PC-3 (cell line): ENCODE measurements around the gene MEIOSIN. TPM values are rescaled to one million over a fixed set of nuclear protein-coding genes. Genes with fewer than 3 reads are reported as not detected.

Source experiments
- ATAC-seq: fragments of 200-7000 bp; cut with Tn5 transposase; 2 replicates; pipeline ENCODE4 v1.9.1; 2020; ENCODE audit warnings: mild to moderate bottlenecking, moderate library complexity
- BruUV-seq: library from RNA; stranded (reverse); fragments of 400-500 nt; replicated peaks from 2 replicates; lab custom pipeline; 2021; lab: Mats Ljungman, UMichigan
- CTCF ChIA-PET: fragments of 300-600 bp; sonication (Branson Sonifier 250); formaldehyde crosslinking; loops from one replicate; lab custom pipeline; 2022; ENCODE audit warnings: antibody characterized with exemption; lab: Charles Lee
- POLR2A ChIA-PET: fragments of 300-600 bp; sonication (Branson Sonifier 250); formaldehyde crosslinking; loops from one replicate; lab custom pipeline; 2022; ENCODE audit warnings: antibody characterized with exemption; ENCODE audit not compliant: unreplicated experiment; lab: Charles Lee
- DNase-seq: peaks from one replicate; pipeline ENCODE4 v3.0.0-alpha.2; 2015
- H2AFZ ChIP-seq: fragments of 300-600 bp; sonication (generic); 2 replicates; pipeline ENCODE4 v1.6.0; 2016; ENCODE audit warnings: antibody characterized with exemption, low read length
- H3F3A ChIP-seq: fragments of 300-600 bp; sonication (generic); one replicate; pipeline ENCODE4 v1.6.0; 2017; ENCODE audit warnings: antibody characterized with exemption, low read length, control low read depth, mild to moderate bottlenecking; ENCODE audit not compliant: unreplicated experiment
- H3K27ac ChIP-seq: fragments of 300-600 bp; sonication (generic); 2 replicates; pipeline ENCODE4 v1.5.1; 2016; ENCODE audit warnings: mild to moderate bottlenecking, low read length
- H3K27me3 ChIP-seq: fragments of 300-600 bp; sonication (generic); 2 replicates; pipeline ENCODE4 v1.6.1; 2016; ENCODE audit warnings: low read length, mixed read lengths
- H3K36me3 ChIP-seq: fragments of 300-600 bp; sonication (generic); 2 replicates; pipeline ENCODE4 v1.6.1; 2016; ENCODE audit warnings: low read depth, mixed run types, low read length, mixed read lengths
- H3K4me1 ChIP-seq: fragments of 300-600 bp; sonication (generic); 2 replicates; pipeline ENCODE4 v1.5.1; 2016; ENCODE audit warnings: low read length; ENCODE audit not compliant: insufficient read depth
- H3K4me2 ChIP-seq: fragments of 300-600 bp; sonication (generic); 2 replicates; pipeline ENCODE4 v1.6.0; 2016; ENCODE audit warnings: low read length
- H3K4me3 ChIP-seq: fragments of 300-600 bp; sonication (generic); 2 replicates; pipeline ENCODE4 v1.5.1; 2016; ENCODE audit warnings: mild to moderate bottlenecking, low read length, mixed read lengths
- H3K79me2 ChIP-seq: fragments of 300-600 bp; sonication (generic); 2 replicates; pipeline ENCODE4 v1.6.1; 2017; ENCODE audit warnings: low read length, mixed read lengths
- H3K9ac ChIP-seq: fragments of 300-600 bp; sonication (generic); 2 replicates; pipeline ENCODE4 v1.6.0; 2016; ENCODE audit warnings: mild to moderate bottlenecking, low read length
- H3K9me2 ChIP-seq: fragments of 300-600 bp; sonication (generic); replicated peaks from 2 replicates; pipeline ENCODE4 v1.6.1; 2016; ENCODE audit warnings: mixed run types, low read length, mixed read lengths
- H3K9me3 ChIP-seq: fragments of 300-600 bp; sonication (generic); 2 replicates; pipeline ENCODE4 v1.6.1; 2016; ENCODE audit warnings: low read length, mixed read lengths
- H4K20me1 ChIP-seq: fragments of 300-600 bp; sonication (generic); 2 replicates; pipeline ENCODE4 v1.6.1; 2016; ENCODE audit warnings: low read length, mixed read lengths
- EZH2 ChIP-seq: fragments of 300-600 bp; sonication (generic); IDR thresholded peaks from one replicate; pipeline ENCODE4 v1.6.1; 2017; ENCODE audit warnings: antibody characterized with exemption, mild to moderate bottlenecking, low read length; ENCODE audit not compliant: unreplicated experiment
- EZH2phosphoT487 ChIP-seq: fragments of 300-600 bp; sonication (generic); IDR thresholded peaks from 2 replicates; pipeline ENCODE4 v1.6.1; 2018; ENCODE audit warnings: mild to moderate bottlenecking, antibody characterized with exemption, low read length, borderline replicate concordance
- intact Hi-C: fragments of 100-400 bp; cut with micrococcal nuclease; formaldehyde crosslinking; loops from 2 replicates; pipeline ENCODE4 v1.9.0; 2023
- total RNA-seq: library from RNA; depleted of rRNA; stranded (reverse); fragments of >200 nt; gene quantifications from 2 replicates; pipeline ENCODE4 v1.2.3, GENCODE V29; 2014
- TF ChIP-seq, protein P1 (sequence below): fragments of 300-600 bp; sonication (generic); conservative IDR thresholded peaks from 2 replicates; pipeline ENCODE4 v1.5.1; 2017; ENCODE audit warnings: antibody characterized with exemption, low read depth, mild to moderate bottlenecking, low read length

Gene MEIOSIN
- total RNA-seq, 1 experiment from 2014 or later, result not detected

DNA sequence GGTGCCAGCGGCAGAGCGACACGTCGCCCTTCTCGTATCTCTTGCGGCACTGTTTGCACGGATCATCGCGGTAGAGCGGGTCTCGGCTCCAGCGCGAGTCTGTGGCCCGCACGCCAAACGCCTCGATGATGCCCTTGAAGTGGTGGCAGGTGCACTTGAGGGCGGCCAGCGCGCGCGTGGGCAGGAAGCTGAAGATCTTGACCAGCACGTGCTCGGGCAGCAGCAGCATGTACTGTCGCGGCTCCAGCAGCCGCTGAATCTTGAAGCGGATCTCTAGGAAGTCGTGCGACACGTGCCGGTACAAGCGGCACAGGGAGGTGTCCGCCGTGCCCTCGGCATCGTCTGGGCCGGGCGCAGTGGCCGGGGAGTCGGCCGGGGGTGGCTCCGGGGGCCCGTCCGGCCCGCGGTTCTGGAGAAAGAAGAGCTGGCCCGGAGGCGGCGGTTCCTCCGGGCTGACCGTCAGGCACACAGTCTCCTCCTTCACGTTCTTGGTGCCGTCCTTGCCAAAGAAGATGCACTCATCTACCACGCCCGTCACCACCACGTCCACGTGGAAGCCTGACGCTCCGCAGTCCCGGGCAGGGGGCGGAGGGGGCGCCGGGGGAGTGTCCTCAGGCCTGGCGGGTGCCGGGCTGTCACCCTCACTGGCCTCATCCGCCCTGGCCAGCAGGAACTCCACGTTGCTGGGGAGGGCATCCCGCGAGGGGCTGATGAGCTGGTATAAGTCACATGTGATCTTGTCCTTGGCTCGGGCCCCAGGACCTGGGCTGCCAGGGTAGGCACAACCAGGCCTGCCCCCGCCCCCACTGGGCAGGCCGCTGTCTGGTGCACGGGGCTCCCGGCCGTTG is 21.2 kb upstream of the MEIOSIN start:
- BruUV-seq, result no TSS peak
- no peaks in the 10 kb centered on the region for H4K20me1 ChIP-seq
- H3K4me2 ChIP-seq, result no peak overlapping the region
- no peak for DNase-seq
- H3K4me3 ChIP-seq, result no peak overlapping the region
- no peak overlapping the region for H3K27ac ChIP-seq
- H3K9ac ChIP-seq, result no peak overlapping the region
- H3K36me3 ChIP-seq, result no peaks in the 10 kb centered on the region
- intact Hi-C loops, result no loop called here
- no peak for ATAC-seq
- H3K9me2 ChIP-seq, result no peaks in the 10 kb centered on the region
- TF ChIP-seq EZH2 (no peak), EZH2phosphoT487 (no peak)
- TF ChIP-seq, protein P1, sequence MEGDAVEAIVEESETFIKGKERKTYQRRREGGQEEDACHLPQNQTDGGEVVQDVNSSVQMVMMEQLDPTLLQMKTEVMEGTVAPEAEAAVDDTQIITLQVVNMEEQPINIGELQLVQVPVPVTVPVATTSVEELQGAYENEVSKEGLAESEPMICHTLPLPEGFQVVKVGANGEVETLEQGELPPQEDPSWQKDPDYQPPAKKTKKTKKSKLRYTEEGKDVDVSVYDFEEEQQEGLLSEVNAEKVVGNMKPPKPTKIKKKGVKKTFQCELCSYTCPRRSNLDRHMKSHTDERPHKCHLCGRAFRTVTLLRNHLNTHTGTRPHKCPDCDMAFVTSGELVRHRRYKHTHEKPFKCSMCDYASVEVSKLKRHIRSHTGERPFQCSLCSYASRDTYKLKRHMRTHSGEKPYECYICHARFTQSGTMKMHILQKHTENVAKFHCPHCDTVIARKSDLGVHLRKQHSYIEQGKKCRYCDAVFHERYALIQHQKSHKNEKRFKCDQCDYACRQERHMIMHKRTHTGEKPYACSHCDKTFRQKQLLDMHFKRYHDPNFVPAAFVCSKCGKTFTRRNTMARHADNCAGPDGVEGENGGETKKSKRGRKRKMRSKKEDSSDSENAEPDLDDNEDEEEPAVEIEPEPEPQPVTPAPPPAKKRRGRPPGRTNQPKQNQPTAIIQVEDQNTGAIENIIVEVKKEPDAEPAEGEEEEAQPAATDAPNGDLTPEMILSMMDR, result no peak
- peaks cover 29% of the 10 kb centered on the region for H3K79me2 ChIP-seq
- no peaks in the 10 kb centered on the region for H3K9me3 ChIP-seq
- peaks cover 8% of the 10 kb centered on the region for H3K4me1 ChIP-seq
- no peaks in the 10 kb centered on the region for H3F3A ChIP-seq
- POLR2A ChIA-PET, result no interaction called here
- no peak overlapping the region for H2AFZ ChIP-seq
- H3K27me3 ChIP-seq, result no peaks in the 10 kb centered on the region
- CTCF ChIA-PET, result no interaction called here

DNA sequence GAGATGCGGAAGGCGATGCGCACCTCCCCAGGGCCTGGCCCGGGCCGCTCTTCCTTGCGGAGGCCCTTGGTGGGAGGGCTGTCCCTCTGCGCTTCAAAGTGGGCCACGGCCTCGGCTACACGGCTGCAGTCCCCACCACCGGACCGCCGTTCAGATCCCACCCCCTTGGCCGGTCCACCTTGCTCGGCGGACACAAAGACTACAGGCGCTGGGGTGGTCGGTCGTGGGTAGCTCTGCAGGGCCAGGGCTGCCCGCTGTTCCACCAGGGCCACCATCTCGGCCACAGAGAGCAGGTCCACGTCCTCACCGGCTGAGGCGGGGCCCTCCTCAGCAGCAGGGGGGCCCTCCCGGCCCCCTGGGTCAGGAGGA is 20.6 kb upstream of the MEIOSIN start:
- H3K4me1 ChIP-seq, result peaks cover 11% of the 10 kb centered on the region
- H3K36me3 ChIP-seq, result no peaks in the 10 kb centered on the region
- DNase-seq, result no peak
- TF ChIP-seq, protein P1, result no peak
- no peak for TF ChIP-seq EZH2phosphoT487
- TF ChIP-seq EZH2, result no peak
- no peak for ATAC-seq
- H3K9me3 ChIP-seq, result no peaks in the 10 kb centered on the region
- no peaks in the 10 kb centered on the region for H3K27me3 ChIP-seq
- H3F3A ChIP-seq, result no peaks in the 10 kb centered on the region
- H3K9ac ChIP-seq, result no peak overlapping the region
- BruUV-seq, result no TSS peak
- CTCF ChIA-PET, result no interaction called here
- peaks cover 29% of the 10 kb centered on the region for H3K79me2 ChIP-seq
- no peak overlapping the region for H2AFZ ChIP-seq
- H3K4me2 ChIP-seq, result no peak overlapping the region
- H4K20me1 ChIP-seq, result no peaks in the 10 kb centered on the region
- intact Hi-C loops, result no loop called here
- H3K9me2 ChIP-seq, result no peaks in the 10 kb centered on the region
- H3K4me3 ChIP-seq, result no peak overlapping the region
- POLR2A ChIA-PET, result no interaction called here
- no peak overlapping the region for H3K27ac ChIP-seq

DNA sequence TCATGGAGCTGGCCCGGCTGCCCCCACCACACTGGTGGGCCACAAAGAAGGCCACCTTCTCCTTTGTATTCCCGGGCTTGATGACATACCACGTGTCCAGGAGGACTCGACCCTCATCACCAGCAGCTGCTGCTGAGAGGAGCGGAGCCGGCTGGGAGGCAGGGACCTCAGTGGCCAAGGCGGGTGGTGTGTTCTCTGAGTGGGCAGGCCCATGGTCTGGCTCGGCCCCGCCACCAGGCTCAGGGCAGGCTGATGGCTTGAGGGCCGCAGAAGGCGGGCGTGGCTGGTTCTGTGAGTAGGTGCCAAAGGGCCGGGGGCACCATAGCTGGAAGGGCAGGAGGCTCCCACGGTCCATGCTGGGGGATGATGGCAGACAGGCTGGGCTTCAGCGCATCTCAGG is 20.1 kb upstream of the MEIOSIN start:
- no peak for ATAC-seq
- ChIA-PET CTCF (interaction anchor here (0.5 kb wide), 1 partner anchor 19 kb away, joined by 3 read pairs; no protein-coding TSS in a partner anchor), POLR2A (no interaction called here)
- H3K4me3 ChIP-seq, result no peak overlapping the region
- no peaks in the 10 kb centered on the region for H3K9me3 ChIP-seq
- no TSS peak for BruUV-seq
- TF ChIP-seq, protein P1, result no peak
- no peak for TF ChIP-seq EZH2phosphoT487
- peaks cover 15% of the 10 kb centered on the region for H3K4me1 ChIP-seq
- H3F3A ChIP-seq, result no peaks in the 10 kb centered on the region
- intact Hi-C loops, result no loop called here
- DNase-seq, result no peak
- H2AFZ ChIP-seq, result no peak overlapping the region
- H3K27ac ChIP-seq, result no peak overlapping the region
- no peak overlapping the region for H3K9ac ChIP-seq
- H3K27me3 ChIP-seq, result no peaks in the 10 kb centered on the region
- H3K79me2 ChIP-seq, result peaks cover 33% of the 10 kb centered on the region
- H3K9me2 ChIP-seq, result no peaks in the 10 kb centered on the region
- H4K20me1 ChIP-seq, result no peaks in the 10 kb centered on the region
- H3K36me3 ChIP-seq, result no peaks in the 10 kb centered on the region
- H3K4me2 ChIP-seq, result no peak overlapping the region
